IMR-90 (cell line): ENCODE measurements around the gene HEPACAM. TPM values are rescaled to one million over a fixed set of nuclear protein-coding genes. Genes with fewer than 3 reads are reported as not detected.

Source experiments
- ATAC-seq: fragments of 200-7000 bp; cut with Tn5 transposase; 2 replicates; pipeline ENCODE4 v1.9.1; 2020; ENCODE audit warnings: low read depth, mild to moderate bottlenecking, moderate library complexity
- BruUV-seq: library from RNA; stranded (reverse); fragments of 400-500 nt; replicated peaks from 2 replicates; lab custom pipeline; 2021; lab: Mats Ljungman, UMichigan
- CTCF ChIA-PET: fragments of 300-600 bp; formaldehyde crosslinking; extraction: SDS; loops from one replicate; lab custom pipeline; 2021; ENCODE audit warnings: antibody characterized with exemption; lab: Yijun Ruan, JAX
- POLR2A ChIA-PET: fragments of 300-600 bp; sonication (Branson Sonifier 250); formaldehyde crosslinking; loops from one replicate; lab custom pipeline; 2022; ENCODE audit warnings: antibody characterized with exemption; ENCODE audit not compliant: unreplicated experiment; lab: Charles Lee
- DNase-seq: peaks from one replicate; pipeline ENCODE4 v3.0.0; 2013
- H2AFZ ChIP-seq: replicated peaks from 2 replicates; pipeline ENCODE3; 2013; ENCODE audit warnings: low read length, mild to moderate bottlenecking; ENCODE audit not compliant: poor library complexity
- H2AK5ac ChIP-seq: 2 replicates; pipeline ENCODE4 v1.6.1; 2013; ENCODE audit warnings: low read depth, low read length, inconsistent platforms
- H2AK9ac ChIP-seq: replicated peaks from 2 replicates; pipeline ENCODE3; 2013; ENCODE audit warnings: mild to moderate bottlenecking, low read depth, low read length, moderate library complexity; ENCODE audit not compliant: poor library complexity
- H2BK120ac ChIP-seq: 2 replicates; pipeline ENCODE4 v1.6.1; 2013; ENCODE audit warnings: low read depth, low read length, inconsistent platforms
- H2BK15ac ChIP-seq: 3 replicates; pipeline ENCODE4 v1.6.1; 2013; ENCODE audit warnings: low read depth, low read length, inconsistent platforms
- H2BK20ac ChIP-seq: 2 replicates; pipeline ENCODE4 v1.6.1; 2013; ENCODE audit warnings: low read depth, mild to moderate bottlenecking, inconsistent platforms, low read length, moderate library complexity
- H2BK5ac ChIP-seq: 2 replicates; pipeline ENCODE4 v1.6.1; 2013; ENCODE audit warnings: mild to moderate bottlenecking, low read depth, low read length, inconsistent platforms; ENCODE audit not compliant: poor library complexity, severe bottlenecking
- H3K14ac ChIP-seq: replicated peaks from 2 replicates; pipeline ENCODE4 v1.6.1; 2013; ENCODE audit warnings: low read depth, low read length, inconsistent platforms
- H3K18ac ChIP-seq: 2 replicates; pipeline ENCODE4 v1.6.1; 2013; ENCODE audit warnings: low read depth, low read length, control low read depth
- H3K23ac ChIP-seq: 2 replicates; pipeline ENCODE4 v1.6.1; 2013; ENCODE audit warnings: low read depth, low read length, inconsistent platforms
- H3K27ac ChIP-seq: 2 replicates; pipeline ENCODE4 v1.5.1; 2013; ENCODE audit warnings: mild to moderate bottlenecking, control low read depth, low read length; ENCODE audit not compliant: insufficient read depth
- H3K27me3 ChIP-seq: 2 replicates; pipeline ENCODE4 v1.6.1; 2013; ENCODE audit warnings: low read length; ENCODE audit not compliant: control insufficient read depth, insufficient read depth
- H3K36me3 ChIP-seq: 2 replicates; pipeline ENCODE4 v1.6.1; 2013; ENCODE audit warnings: low read length, mixed read lengths; ENCODE audit not compliant: control insufficient read depth, insufficient read depth
- H3K4ac ChIP-seq: 2 replicates; pipeline ENCODE4 v1.6.1; 2013; ENCODE audit warnings: low read depth, low read length, inconsistent platforms
- H3K4me1 ChIP-seq: 2 replicates; pipeline ENCODE4 v1.6.1; 2013; ENCODE audit warnings: low read length, mixed read lengths; ENCODE audit not compliant: control insufficient read depth, insufficient read depth
- H3K4me2 ChIP-seq: 2 replicates; pipeline ENCODE4 v1.6.1; 2013; ENCODE audit warnings: low read depth, mild to moderate bottlenecking, control low read depth, low read length, moderate library complexity
- H3K4me3 ChIP-seq: 2 replicates; pipeline ENCODE4 v1.5.1; 2013; ENCODE audit warnings: low read depth, mild to moderate bottlenecking, control low read depth, low read length, moderate library complexity; ENCODE audit not compliant: insufficient read depth
- H3K56ac ChIP-seq: 2 replicates; pipeline ENCODE4 v1.6.1; 2013; ENCODE audit warnings: low read length, inconsistent platforms; ENCODE audit not compliant: insufficient read depth; ENCODE audit errors: extremely low read depth
- H3K79me1 ChIP-seq, 2 experiments: 2 replicates each; pipeline ENCODE4 v1.6.1; 2013; ENCODE audit warnings: low read length in 2 of 2, inconsistent platforms in 1 of 2, low read depth in 1 of 2
- H3K9ac ChIP-seq: 2 replicates; pipeline ENCODE4 v1.6.1; 2013; ENCODE audit warnings: low read depth, low read length, control low read depth
- H3K9me1 ChIP-seq: 2 replicates; pipeline ENCODE4 v1.6.1; 2013; ENCODE audit warnings: low read length, inconsistent platforms; ENCODE audit not compliant: insufficient read depth
- H3K9me3 ChIP-seq: 2 replicates; pipeline ENCODE4 v1.6.1; 2013; ENCODE audit warnings: low read length; ENCODE audit not compliant: control insufficient read depth, insufficient read depth
- H4K20me1 ChIP-seq: 2 replicates; pipeline ENCODE4 v1.6.1; 2013; ENCODE audit warnings: low read length, inconsistent platforms; ENCODE audit not compliant: insufficient read depth
- H4K5ac ChIP-seq: 2 replicates; pipeline ENCODE4 v1.6.1; 2013; ENCODE audit warnings: mild to moderate bottlenecking, low read depth, low read length, control low read depth
- H4K8ac ChIP-seq, 2 experiments: 2 replicates each; pipeline ENCODE4 v1.6.1; 2013; ENCODE audit warnings: low read depth in 2 of 2, low read length in 2 of 2, control low read depth in 1 of 2, inconsistent platforms in 1 of 2
- H4K91ac ChIP-seq: 2 replicates; pipeline ENCODE4 v1.6.1; 2013; ENCODE audit warnings: low read depth, low read length, inconsistent platforms; ENCODE audit not compliant: insufficient read depth
- BHLHE40 ChIP-seq: fragments of 150-350 bp; IDR thresholded peaks from 2 replicates; pipeline ENCODE4 v1.6.1; 2016; ENCODE audit warnings: mild to moderate bottlenecking, low read depth, low read length
- CHD1 ChIP-seq: IDR thresholded peaks from 2 replicates; pipeline ENCODE4 v1.6.1; 2012; ENCODE audit warnings: low read depth, low read length, improper control_type of control experiment
- RAD21 ChIP-seq: IDR thresholded peaks from 2 replicates; pipeline ENCODE4 v1.6.1; 2012; ENCODE audit warnings: low read length, improper control_type of control experiment
- SMC3 ChIP-seq: fragments of 150-350 bp; IDR thresholded peaks from 2 replicates; pipeline ENCODE4 v1.6.1; 2016; ENCODE audit warnings: low read depth, mild to moderate bottlenecking, antibody characterized with exemption, low read length, moderate library complexity
- USF2 ChIP-seq: fragments of 150-350 bp; IDR thresholded peaks from 2 replicates; pipeline ENCODE4 v1.6.1; 2017; ENCODE audit warnings: mild to moderate bottlenecking, antibody characterized with exemption, low read length, low read depth
- WGBS, 2 experiments: methylation state at CpG; one replicate each; pipeline versions ENCODE4 v1.1.5 to v1.1.7; 2013; ENCODE audit warnings: missing lambda C conversion rate in 2 of 2; ENCODE audit not compliant: insufficient read length in 1 of 2; ENCODE audit errors: extremely low coverage in 2 of 2; 5-methylcytosine and 5-hydroxymethylcytosine counted together
- dilution Hi-C: fragments of 300-500 bp; cut with HindIII; formaldehyde crosslinking; loops from one replicate; pipeline ENCODE4 v1.14.3; 2018; ENCODE audit warnings: low sequenced_read_pairs; ENCODE audit not compliant: unreplicated experiment
- in situ Hi-C: fragments of 300-500 bp; cut with MboI; formaldehyde crosslinking; loops from 3 replicates; pipeline ENCODE4 v1.14.3; 2019; ENCODE audit warnings: low sequenced_read_pairs, inconsistent platforms, mixed read lengths
- intact Hi-C: fragments of 100-400 bp; cut with micrococcal nuclease; formaldehyde crosslinking; loops from 2 replicates; pipeline ENCODE4 v1.10.0; 2022
- polyA plus RNA-seq, 3 experiments: library from polyadenylated mRNA; depleted of rRNA; stranded (reverse); fragments of >200 nt; gene quantifications; 2 replicates each; pipeline ENCODE4 v1.2.3, GENCODE V29; 2012; ENCODE audit warnings: low replicate concordance in 1 of 3
- total RNA-seq: library from RNA; depleted of rRNA; stranded (reverse); fragments of >200 nt; gene quantifications from 2 replicates; pipeline ENCODE4 v1.2.3, GENCODE V29; 2012
- TF ChIP-seq, protein P1 (sequence below): conservative IDR thresholded peaks from 2 replicates; pipeline ENCODE4 v1.5.1; 2012; ENCODE audit warnings: mild to moderate bottlenecking, low read depth, low read length, improper control_type of control experiment

HEPACAM gene
- total and polyA plus RNA-seq, 2 of the 4 experiments (the other 2 are of a cell fraction): 0.09 to 0.18 TPM

DNA sequence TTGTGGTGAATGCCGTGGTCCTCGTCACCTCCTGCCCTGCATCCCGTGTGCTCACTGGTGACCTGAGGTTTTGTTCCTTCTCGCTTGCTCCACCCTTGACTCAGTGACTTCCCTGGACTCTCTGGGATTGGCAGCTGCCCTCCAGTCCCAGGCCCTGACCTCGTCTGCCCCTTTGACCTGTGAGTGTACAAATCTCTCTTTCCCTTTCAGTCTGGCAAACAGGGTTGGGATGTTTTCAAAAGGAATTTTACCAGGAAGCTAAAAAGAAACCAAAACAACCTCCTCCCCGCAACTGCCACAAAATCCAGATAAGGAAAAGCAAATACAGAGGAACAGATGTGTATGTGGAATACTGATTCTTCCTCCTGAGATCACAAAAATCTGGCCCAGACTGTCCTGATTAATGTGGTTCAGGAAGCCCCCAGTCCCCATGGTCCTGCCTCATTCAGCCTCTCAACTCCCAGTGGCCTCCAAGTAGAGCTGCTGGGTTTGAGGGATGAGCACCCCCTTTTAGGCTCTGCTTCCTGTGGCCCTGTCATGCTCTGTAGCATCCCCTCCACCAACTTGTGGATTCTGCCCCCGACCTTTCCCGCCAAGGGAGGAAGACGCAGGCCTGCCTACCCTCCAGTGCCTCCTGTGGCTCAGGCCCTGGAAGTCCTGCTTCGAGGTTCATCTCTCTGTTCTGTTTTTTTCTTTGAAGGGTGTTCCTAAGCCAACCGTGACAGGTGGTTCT is 53.3 kb downstream of the HEPACAM start:
- Histone ChIP-seq H3K9me3 (no peaks in the 10 kb centered on the region), H3K27me3 (no peaks in the 10 kb centered on the region), H3K4ac (peak overlapping the region; percentile 53), H3K56ac (no peak overlapping the region), H4K20me1 (no peaks in the 10 kb centered on the region), H3K18ac (no peak overlapping the region), H3K4me2 (no peak overlapping the region), H2BK15ac (no peak overlapping the region), H3K27ac (no peak overlapping the region), H3K4me1 (no peaks in the 10 kb centered on the region), H4K5ac (no peak overlapping the region), H4K91ac (no peak overlapping the region), H3K14ac (0 out of 2 replicates have a peak overlapping the region, but pooled peaks have one; percentile 20), H3K9ac (no peak overlapping the region), H2AFZ (no peak overlapping the region), H2BK20ac (no peak overlapping the region), H2AK9ac (peak overlapping the region; percentile 18), H2BK120ac (no peak overlapping the region), H2BK5ac (no peak overlapping the region), H3K4me3 (no peak overlapping the region), H3K23ac (no peak overlapping the region), H2AK5ac (no peak overlapping the region; the same call in 1 of the 2 replicates), H4K8ac (peak overlapping the region in 1 of 2 experiments; percentile 44; a peak in 1 of 4 replicates), H3K36me3 (no peaks in the 10 kb centered on the region), H3K9me1 (peaks cover 3% of the 10 kb centered on the region; the same call in 1 of the 2 replicates), H3K79me1 (peaks cover 6 to 13% of the 10 kb centered on the region in 2 experiments; a peak in 3 of 4 replicates)
- TF ChIP-seq RAD21 (no peak), BHLHE40 (no peak), SMC3 (no peak), CHD1 (no peak), USF2 (no peak)
- TF ChIP-seq, protein P1, sequence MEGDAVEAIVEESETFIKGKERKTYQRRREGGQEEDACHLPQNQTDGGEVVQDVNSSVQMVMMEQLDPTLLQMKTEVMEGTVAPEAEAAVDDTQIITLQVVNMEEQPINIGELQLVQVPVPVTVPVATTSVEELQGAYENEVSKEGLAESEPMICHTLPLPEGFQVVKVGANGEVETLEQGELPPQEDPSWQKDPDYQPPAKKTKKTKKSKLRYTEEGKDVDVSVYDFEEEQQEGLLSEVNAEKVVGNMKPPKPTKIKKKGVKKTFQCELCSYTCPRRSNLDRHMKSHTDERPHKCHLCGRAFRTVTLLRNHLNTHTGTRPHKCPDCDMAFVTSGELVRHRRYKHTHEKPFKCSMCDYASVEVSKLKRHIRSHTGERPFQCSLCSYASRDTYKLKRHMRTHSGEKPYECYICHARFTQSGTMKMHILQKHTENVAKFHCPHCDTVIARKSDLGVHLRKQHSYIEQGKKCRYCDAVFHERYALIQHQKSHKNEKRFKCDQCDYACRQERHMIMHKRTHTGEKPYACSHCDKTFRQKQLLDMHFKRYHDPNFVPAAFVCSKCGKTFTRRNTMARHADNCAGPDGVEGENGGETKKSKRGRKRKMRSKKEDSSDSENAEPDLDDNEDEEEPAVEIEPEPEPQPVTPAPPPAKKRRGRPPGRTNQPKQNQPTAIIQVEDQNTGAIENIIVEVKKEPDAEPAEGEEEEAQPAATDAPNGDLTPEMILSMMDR: no peak
- WGBS, 2 experiments: 82% methylated on average over 3 of the region's 11 CpGs; no CpG with 5 or more reads in 1 of the 2 experiments
- ChIA-PET CTCF (interaction anchor here (0.6 to 1.4 kb wide), 3 partner anchors 14 to 690 kb away, joined by 3 to 5 read pairs (median 4); no protein-coding TSS in a partner anchor), POLR2A (no interaction called here)
- no TSS peak for BruUV-seq
- intact Hi-C loops (no loop called here), in situ Hi-C loops (no loop called here), dilution Hi-C loops (no loop called here)
- no peak for DNase-seq
- ATAC-seq: peak; percentile 43
